Neuronal stem cell (in vitro differentiated cells): ENCODE measurements around the gene RND1.

Experiments
- DNase-seq: peaks from one replicate; pipeline ENCODE4 v3.0.0-alpha.2; 2013; ENCODE audit warnings: low spot score
- H2AFZ ChIP-seq: one replicate; pipeline ENCODE4 v1.6.1; 2013; ENCODE audit warnings: mild to moderate bottlenecking, low read length, inconsistent platforms
- H2AK5ac ChIP-seq: 2 replicates; pipeline ENCODE4 v1.6.1; 2013; ENCODE audit warnings: low read depth, mild to moderate bottlenecking, inconsistent platforms, low read length, moderate library complexity, mixed read lengths
- H2BK120ac ChIP-seq: 2 replicates; pipeline ENCODE4 v1.6.1; 2013; ENCODE audit warnings: low read depth, mild to moderate bottlenecking, inconsistent platforms, low read length, moderate library complexity, mixed read lengths
- H2BK12ac ChIP-seq: one replicate; pipeline ENCODE4 v1.6.1; 2013; ENCODE audit warnings: low read length, inconsistent platforms
- H2BK15ac ChIP-seq: 2 replicates; pipeline ENCODE4 v1.6.1; 2013; ENCODE audit warnings: mild to moderate bottlenecking, low read length, inconsistent platforms, mixed read lengths
- H2BK5ac ChIP-seq: one replicate; pipeline ENCODE4 v1.6.1; 2013; ENCODE audit warnings: inconsistent platforms, mild to moderate bottlenecking, low read length, moderate library complexity
- H3K14ac ChIP-seq: one replicate; pipeline ENCODE4 v1.6.1; 2013; ENCODE audit warnings: low read length, inconsistent platforms
- H3K18ac ChIP-seq: 2 replicates; pipeline ENCODE4 v1.6.1; 2013; ENCODE audit warnings: low read length, inconsistent platforms
- H3K23ac ChIP-seq: 2 replicates; pipeline ENCODE4 v1.6.1; 2013; ENCODE audit warnings: low read depth, mild to moderate bottlenecking, mixed read lengths, low read length, inconsistent platforms; ENCODE audit not compliant: poor library complexity
- H3K27ac ChIP-seq: replicated peaks from 3 replicates; pipeline ENCODE4 v1.5.1; 2013; ENCODE audit warnings: low read length, inconsistent platforms
- H3K27me3 ChIP-seq, 3 experiments: 2 replicates each; pipeline ENCODE4 v1.6.1; 2013; ENCODE audit warnings: low read length in 3 of 3, mild to moderate bottlenecking in 2 of 3, inconsistent platforms in 1 of 3, low read depth in 1 of 3, mixed read lengths in 1 of 3, moderate library complexity in 1 of 3; ENCODE audit not compliant: control insufficient read depth in 3 of 3, insufficient read depth in 3 of 3
- H3K36me3 ChIP-seq, 2 donors: replicated peaks in 1 of 2; 2 replicates each; pipeline ENCODE4 v1.6.1; 2013; ENCODE audit warnings: low read length in 2 of 2; ENCODE audit not compliant: control insufficient read depth in 2 of 2, insufficient read depth in 2 of 2
- H3K4ac ChIP-seq: 2 replicates; pipeline ENCODE4 v1.6.1; 2013; ENCODE audit warnings: inconsistent platforms, mild to moderate bottlenecking, low read length, moderate library complexity
- H3K4me1 ChIP-seq, 2 donors: 1 replicate in 1 of 2; 2 replicates in 1 of 2; pipeline ENCODE4 v1.6.1; 2013; ENCODE audit warnings: low read length in 2 of 2, low read depth in 1 of 2; ENCODE audit not compliant: control insufficient read depth in 2 of 2, insufficient read depth in 1 of 2
- H3K4me2 ChIP-seq: one replicate; pipeline ENCODE4 v1.6.1; 2013; ENCODE audit warnings: mild to moderate bottlenecking, low read length, inconsistent platforms; ENCODE audit not compliant: insufficient read depth, poor library complexity, severe bottlenecking
- H3K4me3 ChIP-seq, 2 donors: 2 replicates each; pipeline ENCODE4 v1.5.1; 2013; ENCODE audit warnings: low read length in 2 of 2, mild to moderate bottlenecking in 2 of 2, inconsistent platforms in 1 of 2, moderate library complexity in 1 of 2
- H3K79me1 ChIP-seq: one replicate; pipeline ENCODE4 v1.6.1; 2013; ENCODE audit warnings: low read depth, mild to moderate bottlenecking, inconsistent platforms, low read length, moderate library complexity
- H3K9ac ChIP-seq: one replicate; pipeline ENCODE4 v1.6.1; 2013; ENCODE audit warnings: mild to moderate bottlenecking, low read depth, low read length, inconsistent platforms; ENCODE audit not compliant: poor library complexity
- H3K9me3 ChIP-seq, 2 donors: replicated peaks in 1 of 2; 2 replicates each; pipeline versions ENCODE3 to v1.6.1; 2013; ENCODE audit warnings: low read length in 2 of 2, mild to moderate bottlenecking in 2 of 2, inconsistent platforms in 1 of 2, low read depth in 1 of 2, mixed read lengths in 1 of 2, moderate library complexity in 1 of 2; ENCODE audit not compliant: control insufficient read depth in 2 of 2, insufficient read depth in 1 of 2
- H4K8ac ChIP-seq: one replicate; pipeline ENCODE4 v1.6.1; 2013; ENCODE audit warnings: low read depth, mild to moderate bottlenecking, inconsistent platforms, low read length, moderate library complexity
- H4K91ac ChIP-seq: one replicate; pipeline ENCODE4 v1.6.1; 2013; ENCODE audit warnings: low read length, low read depth, mild to moderate bottlenecking, inconsistent platforms; ENCODE audit not compliant: poor library complexity
- WGBS, 2 donors: extraction: QIAGEN DNeasy Blood & Tissue Kit; methylation state at CpG; one replicate each; pipeline ENCODE4 v1.1.7; 2013; ENCODE audit warnings: missing lambda C conversion rate in 2 of 2, mixed read lengths in 1 of 2; ENCODE audit not compliant: insufficient read length in 2 of 2, insufficient replicate concordance in 1 of 2; ENCODE audit errors: extremely low coverage in 2 of 2; 5-methylcytosine and 5-hydroxymethylcytosine counted together

The RND1 gene

DNA sequence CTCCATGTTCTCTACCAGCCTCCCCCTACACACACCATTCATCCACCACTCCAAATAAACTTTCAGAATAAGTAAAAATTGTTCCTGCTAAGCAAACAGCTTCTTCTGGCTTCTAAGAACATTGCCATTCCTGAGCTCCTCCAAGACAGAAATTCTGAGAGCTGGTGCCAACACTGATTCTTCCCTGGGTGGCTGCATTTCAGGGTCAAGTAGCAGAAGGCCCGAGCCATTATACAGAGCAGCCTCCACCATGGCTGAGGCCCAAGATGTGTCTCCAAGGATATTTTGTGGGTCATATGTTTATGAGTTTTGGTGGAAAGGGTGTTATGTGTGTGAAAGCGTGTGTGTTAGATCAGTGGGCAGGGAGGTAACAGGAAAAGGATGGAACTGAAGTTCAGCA is 3.5 kb upstream of the RND1 start:
- Histone ChIP-seq H3K9ac (no peak overlapping the region), H3K27ac (no peak overlapping the region), H3K14ac (no peak overlapping the region), H2BK5ac (no peak overlapping the region), H2AK5ac (no peak overlapping the region), H3K23ac (no peak overlapping the region), H3K36me3 (no peaks in the 10 kb centered on the region), H2AFZ (no peak overlapping the region), H2BK15ac (peak overlapping the region; percentile 3), H3K79me1 (no peaks in the 10 kb centered on the region), H3K18ac (no peak overlapping the region), H3K4ac (no peak overlapping the region), H2BK12ac (no peak overlapping the region), H2BK120ac (no peak overlapping the region), H3K27me3 (peaks cover 0 to 7% (median 6%) of the 10 kb centered on the region in 3 experiments), H4K91ac (no peak overlapping the region), H3K4me1 (peaks cover 8 to 12% of the 10 kb centered on the region in 2 donors), H4K8ac (no peak overlapping the region), H3K9me3 (no peaks in the 10 kb centered on the region), H3K4me3 (no peak overlapping the region), H3K4me2 (no peak overlapping the region)
- no peak for DNase-seq
- WGBS, 2 donors = 100% methylated on average over 1 of the region's 2 CpGs; no CpG with 5 or more reads in 1 of the 2 donors

DNA sequence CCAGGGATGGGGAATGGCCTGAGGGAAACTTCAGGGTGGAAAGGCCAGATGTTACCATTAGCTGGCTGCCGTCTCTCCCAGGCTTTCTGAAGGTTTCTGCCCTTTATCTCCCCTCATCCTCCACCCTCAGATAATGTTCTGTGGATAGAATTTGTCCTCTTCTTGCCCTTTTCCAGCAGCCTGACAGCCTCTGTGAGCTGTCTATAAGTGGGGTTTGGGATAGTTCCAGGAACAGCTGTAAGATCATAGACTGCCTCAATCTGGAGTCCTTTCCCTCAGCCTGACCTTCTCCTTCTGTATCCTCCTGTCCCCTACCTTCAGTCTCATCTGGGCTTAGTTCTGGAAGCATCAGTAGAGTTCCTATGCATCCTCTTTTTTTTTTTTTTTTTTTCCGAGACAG is 2.8 kb upstream of the RND1 start:
- no peaks in the 10 kb centered on the region for H3K9me3 ChIP-seq
- no peak overlapping the region for H2AK5ac ChIP-seq
- WGBS, 2 donors = no CpG with 5 or more reads among the region's 2 CpGs
- no peak overlapping the region for H2BK5ac ChIP-seq
- H3K27me3 ChIP-seq = peaks cover 0 to 7% (median 6%) of the 10 kb centered on the region in 3 experiments
- H2BK120ac ChIP-seq = no peak overlapping the region
- H3K18ac ChIP-seq = no peak overlapping the region
- H3K23ac ChIP-seq = no peak overlapping the region
- no peak overlapping the region for H3K4me2 ChIP-seq
- no peak overlapping the region for H3K9ac ChIP-seq
- H3K79me1 ChIP-seq = no peaks in the 10 kb centered on the region
- peaks cover 12 to 19% of the 10 kb centered on the region in 2 donors for H3K4me1 ChIP-seq
- H2BK15ac ChIP-seq = no peak overlapping the region
- H4K91ac ChIP-seq = no peak overlapping the region
- no peak overlapping the region for H4K8ac ChIP-seq
- no peak overlapping the region for H3K27ac ChIP-seq
- no peak overlapping the region for H2AFZ ChIP-seq
- H2BK12ac ChIP-seq = no peak overlapping the region
- DNase-seq = no peak
- H3K4ac ChIP-seq = no peak overlapping the region
- H3K4me3 ChIP-seq = no peak overlapping the region
- H3K36me3 ChIP-seq = no peaks in the 10 kb centered on the region
- no peak overlapping the region for H3K14ac ChIP-seq

DNA sequence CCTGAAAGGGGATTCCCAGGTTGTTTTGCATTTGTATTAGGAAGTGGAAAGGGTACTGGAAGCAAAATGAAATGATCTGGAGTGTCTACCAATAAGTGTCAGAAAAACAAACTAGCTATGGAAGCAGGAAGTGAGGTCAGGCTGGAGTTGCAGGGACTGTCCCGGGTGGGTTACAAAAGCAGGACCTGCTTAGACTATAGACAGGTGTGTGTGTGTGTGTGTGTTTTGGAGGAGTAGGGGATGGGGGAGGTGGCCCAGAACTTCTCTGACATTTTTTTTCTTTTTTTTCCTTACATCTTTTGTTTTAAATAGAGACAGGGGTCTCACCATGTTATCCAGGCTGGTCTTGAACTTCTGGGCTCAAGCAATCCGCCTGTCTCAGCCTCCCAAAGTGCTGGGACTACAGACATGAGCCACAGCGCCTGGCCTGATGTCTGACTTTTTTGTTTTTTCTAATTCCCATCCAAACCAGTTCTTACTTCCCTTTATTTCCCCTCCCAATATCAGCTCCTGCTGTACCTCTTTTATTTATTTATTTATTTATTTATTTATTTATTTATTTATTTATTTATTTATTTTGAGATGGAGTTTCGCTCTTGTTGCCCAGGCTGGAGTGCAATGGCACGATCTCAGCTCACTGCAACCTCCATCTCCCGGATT is 512 bp upstream of the RND1 start:
- Histone ChIP-seq H4K8ac (no peak overlapping the region), H3K4me3 (peak overlapping the region in 1 of 2 donors; percentile 73)

GRCh38 chr12:48863291-48863690 is 2.4 kb downstream of the RND1 start:
- Histone ChIP-seq H3K36me3 (peaks cover 11 to 17% of the 10 kb centered on the region in 2 donors), H2BK120ac (no peak overlapping the region), H3K4me1 (peaks cover 24 to 32% of the 10 kb centered on the region in 2 donors), H3K9me3 (no peaks in the 10 kb centered on the region), H3K9ac (no peak overlapping the region), H2BK5ac (peak overlapping the region; percentile 16), H3K4me3 (peak overlapping the region in 1 of 2 donors; percentile 3), H2BK12ac (no peak overlapping the region), H3K4ac (no peak overlapping the region), H3K27ac (no peak overlapping the region), H3K23ac (no peak overlapping the region), H2AK5ac (no peak overlapping the region), H4K91ac (no peak overlapping the region), H3K27me3 (peaks cover 0 to 7% (median under 1%) of the 10 kb centered on the region in 3 experiments), H2BK15ac (no peak overlapping the region), H2AFZ (peak overlapping the region; percentile 45), H3K4me2 (peak overlapping the region; percentile 28), H4K8ac (no peak overlapping the region), H3K79me1 (no peaks in the 10 kb centered on the region), H3K14ac (no peak overlapping the region), H3K18ac (no peak overlapping the region)
- no CpG with 5 or more reads among the region's 4 CpGs for WGBS, 2 donors
- DNase-seq = no peak

More for the DNA sequence above, 512 bp upstream of the RND1 start:
- H4K91ac ChIP-seq = no peak overlapping the region
- H3K4me2 ChIP-seq = peak overlapping the region; percentile 46
- H3K23ac ChIP-seq = no peak overlapping the region
- H3K9ac ChIP-seq = no peak overlapping the region
- no peak overlapping the region for H3K14ac ChIP-seq
- no peaks in the 10 kb centered on the region for H3K79me1 ChIP-seq
- peak overlapping the region; percentile 76 for H2AFZ ChIP-seq
- H2BK5ac ChIP-seq = peak overlapping the region; percentile 35
- H3K4ac ChIP-seq = no peak overlapping the region
- H2BK12ac ChIP-seq = no peak overlapping the region
- H3K18ac ChIP-seq = peak overlapping the region; percentile 84
- H3K9me3 ChIP-seq = no peaks in the 10 kb centered on the region
- no CpG with 5 or more reads among the region's 6 CpGs for WGBS, 2 donors
- peaks cover 5 to 9% of the 10 kb centered on the region in 2 donors for H3K36me3 ChIP-seq
- H2BK120ac ChIP-seq = no peak overlapping the region
- no peak overlapping the region for H2BK15ac ChIP-seq
- H3K4me1 ChIP-seq = peaks cover 24 to 32% of the 10 kb centered on the region in 2 donors
- peak overlapping the region; percentile 37 for H3K27ac ChIP-seq
- DNase-seq = no peak
- no peak overlapping the region for H2AK5ac ChIP-seq
- peaks cover 0 to 7% (median 2%) of the 10 kb centered on the region in 3 experiments for H3K27me3 ChIP-seq
